GM10248 (cell line): ENCODE data around the gene CRNN.

ENCODE experiments used
- CTCF ChIA-PET: fragments of 300-600 bp; sonication (Branson Sonifier 250); formaldehyde crosslinking; extraction: SDS; loops from one replicate; lab custom pipeline; 2021; ENCODE audit warnings: antibody characterized with exemption; lab: Yijun Ruan, JAX
- POLR2A ChIA-PET: fragments of 350-650 bp; sonication (Branson Sonifier 250); formaldehyde crosslinking; extraction: SDS; loops from one replicate; lab custom pipeline; 2020; ENCODE audit warnings: antibody characterized with exemption; lab: Yijun Ruan, JAX
- DNase-seq: peaks from one replicate; pipeline ENCODE4 v3.0.0; 2012; ENCODE audit errors: extremely low spot score
- TF ChIP-seq, protein P1 (sequence below): IDR thresholded peaks from 2 replicates; pipeline ENCODE4 v1.5.1; 2012; ENCODE audit warnings: mild to moderate bottlenecking, low read depth; ENCODE audit errors: extremely low read depth, missing control alignments, control extremely low read depth

The CRNN gene

DNA sequence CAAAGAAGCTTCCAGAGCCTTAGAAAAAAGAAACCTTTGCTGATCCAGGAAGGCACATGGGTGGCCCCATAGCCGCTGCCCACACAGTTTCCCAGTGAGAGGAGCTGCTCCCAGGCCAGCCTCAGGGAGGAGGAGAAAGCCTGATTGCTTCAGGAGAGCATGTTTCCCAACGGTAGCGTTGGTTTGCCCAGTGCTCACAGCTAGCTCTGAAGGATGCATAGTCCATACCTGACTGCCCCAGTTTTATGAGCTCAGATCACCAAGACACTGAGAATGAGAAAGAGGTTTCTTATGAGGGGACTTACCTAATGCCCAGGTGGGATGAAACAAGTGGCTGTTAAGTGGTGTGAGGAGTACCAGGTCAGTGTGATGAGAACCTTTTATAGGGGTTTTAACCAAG lies at the start of gene CRNN:
CRNN (minus strand) TSS at position 355 of the 400 bp plus-strand sequence. CDS start 2,030 bp downstream, outside the sequence.
- TF ChIP-seq, protein P1, sequence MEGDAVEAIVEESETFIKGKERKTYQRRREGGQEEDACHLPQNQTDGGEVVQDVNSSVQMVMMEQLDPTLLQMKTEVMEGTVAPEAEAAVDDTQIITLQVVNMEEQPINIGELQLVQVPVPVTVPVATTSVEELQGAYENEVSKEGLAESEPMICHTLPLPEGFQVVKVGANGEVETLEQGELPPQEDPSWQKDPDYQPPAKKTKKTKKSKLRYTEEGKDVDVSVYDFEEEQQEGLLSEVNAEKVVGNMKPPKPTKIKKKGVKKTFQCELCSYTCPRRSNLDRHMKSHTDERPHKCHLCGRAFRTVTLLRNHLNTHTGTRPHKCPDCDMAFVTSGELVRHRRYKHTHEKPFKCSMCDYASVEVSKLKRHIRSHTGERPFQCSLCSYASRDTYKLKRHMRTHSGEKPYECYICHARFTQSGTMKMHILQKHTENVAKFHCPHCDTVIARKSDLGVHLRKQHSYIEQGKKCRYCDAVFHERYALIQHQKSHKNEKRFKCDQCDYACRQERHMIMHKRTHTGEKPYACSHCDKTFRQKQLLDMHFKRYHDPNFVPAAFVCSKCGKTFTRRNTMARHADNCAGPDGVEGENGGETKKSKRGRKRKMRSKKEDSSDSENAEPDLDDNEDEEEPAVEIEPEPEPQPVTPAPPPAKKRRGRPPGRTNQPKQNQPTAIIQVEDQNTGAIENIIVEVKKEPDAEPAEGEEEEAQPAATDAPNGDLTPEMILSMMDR, result no peak
- DNase-seq, result no peak
- POLR2A ChIA-PET, result no interaction called here
- CTCF ChIA-PET, result interaction anchor here (1.3 to 1.4 kb wide), 2 partner anchors 17 to 44 kb away, joined by 3 to 4 read pairs; no protein-coding TSS in a partner anchor

DNA sequence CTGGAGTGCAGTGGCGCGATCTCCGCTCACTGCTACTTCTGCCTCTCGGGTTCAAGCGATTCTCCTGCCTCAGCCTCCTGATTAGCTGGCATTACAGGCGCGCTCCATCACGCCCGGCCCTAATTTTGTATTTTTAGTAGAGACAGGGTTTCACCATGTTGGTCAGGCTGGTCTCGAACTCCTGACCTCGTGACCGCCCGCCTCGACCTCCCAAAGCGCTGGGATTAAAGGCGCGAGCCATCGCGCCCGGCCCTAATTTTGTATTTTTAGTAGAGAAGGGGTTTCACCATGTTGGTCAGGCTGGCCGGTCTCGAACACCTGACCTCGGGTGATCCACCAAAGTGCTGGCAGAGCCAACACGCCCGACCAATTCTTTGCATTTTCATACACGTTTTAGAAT lies 48.6 kb upstream of the CRNN start:
- ChIA-PET CTCF (no interaction called here), POLR2A (no interaction called here)
- TF ChIP-seq, protein P1, result no peak
- no peak for DNase-seq

DNA sequence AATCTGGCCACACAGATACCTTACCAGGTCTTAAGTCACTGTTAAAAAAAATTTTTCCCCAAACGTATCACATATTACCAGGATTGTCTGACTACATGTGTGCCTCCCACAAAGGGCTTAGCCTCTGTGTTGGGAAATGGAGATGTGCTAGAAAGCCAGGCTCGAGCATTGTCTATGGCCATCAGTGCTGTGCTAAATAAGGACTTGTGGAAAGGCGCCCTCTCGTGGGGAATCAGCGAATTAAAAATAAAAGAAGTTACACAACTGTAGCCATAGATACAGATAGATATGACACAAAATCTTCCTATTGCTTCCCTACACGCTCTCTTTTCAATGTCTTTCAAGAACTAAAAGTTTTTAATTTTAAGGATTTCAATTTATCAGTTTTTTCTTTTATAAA lies 47.5 kb upstream of the CRNN start:
- POLR2A ChIA-PET, result no interaction called here
- CTCF ChIA-PET, result no interaction called here
- TF ChIP-seq, protein P1, result peak; percentile 31
- DNase-seq, result peak; percentile 26

DNA sequence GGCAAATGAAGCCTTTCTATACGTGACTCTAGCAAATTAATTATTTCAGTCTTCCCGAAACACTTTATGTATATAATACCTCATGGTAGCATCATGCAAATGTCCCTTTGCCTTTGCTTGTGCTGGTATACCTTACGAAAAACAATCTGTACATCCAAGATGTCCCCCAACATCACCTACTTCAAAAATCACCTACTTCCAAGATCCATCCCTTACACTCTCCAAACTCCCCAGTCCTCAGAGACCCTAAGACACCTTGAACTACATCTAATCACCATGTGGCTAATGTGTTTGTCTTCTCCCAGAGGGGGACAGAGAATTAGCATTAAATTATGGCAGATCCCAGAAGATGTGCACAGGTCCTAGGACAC lies 46.5 kb upstream of the CRNN start:
- no peak for DNase-seq
- ChIA-PET CTCF (interaction anchor here (0.8 to 3.6 kb wide), 9 partner anchors 9 to 537 kb away, joined by 3 to 159 read pairs (median 15); no protein-coding TSS in a partner anchor), POLR2A (no interaction called here)
- TF ChIP-seq, protein P1, result no peak

DNA sequence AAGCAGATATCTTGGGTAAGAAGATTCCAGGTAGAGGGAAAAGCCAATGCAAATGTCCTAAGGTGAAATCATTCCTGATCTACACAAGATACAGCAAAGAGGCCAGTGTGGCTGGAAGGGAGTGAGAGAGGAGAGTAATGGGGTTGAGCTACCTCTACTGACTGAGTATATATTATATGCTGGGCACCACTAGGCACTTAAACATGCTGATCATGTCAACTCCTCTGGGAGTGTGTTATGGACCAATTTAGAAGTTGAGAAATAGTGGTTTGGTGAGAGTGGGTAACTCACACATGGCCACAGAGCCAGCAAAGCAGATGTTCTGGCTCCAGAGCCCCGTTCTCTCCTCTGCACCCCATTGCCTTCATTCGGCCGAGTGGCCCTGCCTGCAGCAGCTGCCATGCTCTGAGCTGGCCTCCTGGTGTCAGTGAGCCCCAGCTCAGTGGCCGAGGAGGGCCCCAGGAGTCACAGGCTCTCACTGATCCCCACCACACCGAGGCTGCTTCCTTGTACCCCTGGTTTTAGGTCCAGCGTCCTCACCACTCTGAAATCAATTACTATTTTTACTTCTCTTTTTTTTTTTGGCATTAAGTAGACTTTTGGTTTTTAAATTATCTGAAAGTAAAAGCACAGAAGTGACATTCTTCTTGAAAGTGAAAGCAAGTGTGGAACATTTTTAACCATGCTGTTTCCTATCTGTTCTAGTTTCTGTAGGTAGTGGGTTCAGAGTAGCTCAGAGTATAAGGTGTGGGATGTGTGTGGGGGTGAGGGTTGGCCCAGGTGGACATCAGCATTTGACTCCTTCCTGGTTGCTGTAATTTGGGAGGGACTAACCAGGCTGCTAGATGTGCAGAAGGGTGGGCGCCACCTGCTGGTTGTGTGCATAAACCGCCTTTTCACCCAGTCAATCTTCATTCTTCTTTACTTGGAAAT lies 45.8 kb upstream of the CRNN start:
- ChIA-PET POLR2A (no interaction called here), CTCF (interaction anchor here (0.6 to 3.6 kb wide), 43 partner anchors 8 to 853 kb away, joined by 3 to 159 read pairs (median 5); partner anchors contain the start of genes PGLYRP3 and RPTN)
- TF ChIP-seq, protein P1, result peak; percentile 71
- peak; percentile 81 for DNase-seq

DNA sequence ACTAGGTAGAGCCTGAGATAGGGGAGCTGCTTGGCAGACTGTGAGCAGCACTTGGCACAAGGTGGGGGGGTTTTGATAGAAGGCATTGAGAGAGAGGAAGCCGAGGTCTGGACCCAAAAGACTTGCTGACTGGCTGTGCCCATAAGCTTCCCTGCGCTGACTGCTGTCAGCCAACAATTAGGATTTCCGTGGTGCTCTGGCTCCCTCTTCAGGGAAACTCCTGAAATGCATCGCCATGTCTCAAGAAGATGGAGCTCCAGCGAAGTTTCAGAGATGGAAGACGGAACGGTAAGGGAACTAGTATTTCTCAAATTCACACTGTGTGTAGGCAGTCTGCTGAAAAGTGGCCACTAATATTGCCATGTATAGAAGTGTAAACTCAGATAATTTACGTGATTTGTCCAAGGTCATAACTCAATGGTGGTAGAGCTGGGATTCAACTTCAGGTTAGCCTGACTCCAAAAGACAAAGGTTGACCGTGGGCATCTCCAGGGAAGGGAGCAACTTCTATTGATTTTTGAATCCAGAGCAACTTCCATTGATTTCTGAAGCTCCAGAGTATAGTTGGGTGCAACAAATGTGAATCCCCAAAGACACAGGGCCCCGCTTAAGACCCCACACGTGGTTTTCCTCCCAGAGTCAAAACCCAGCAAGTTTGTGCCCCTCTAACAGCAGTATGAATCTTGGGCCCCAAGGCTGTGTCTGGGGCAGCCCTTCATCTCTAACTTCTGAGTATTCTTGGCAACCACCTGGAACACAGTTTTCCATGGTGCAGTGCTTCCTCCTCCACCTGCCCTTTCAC lies 44.5 kb upstream of the CRNN start:
- TF ChIP-seq, protein P1, result peak; percentile 91
- DNase-seq, result peak; percentile 62
- POLR2A ChIA-PET, result no interaction called here
- CTCF ChIA-PET, result interaction anchor here (0.7 to 3.6 kb wide), 68 partner anchors 9 to 854 kb away, joined by 3 to 159 read pairs (median 4); partner anchors contain the start of genes CRNN, PGLYRP3, RPTN and S100A11
